Endothelial cell of umbilical vein (primary cell): Measurements from ENCODE around the gene DAB2. TPM values are rescaled to one million over a fixed set of nuclear protein-coding genes. Genes with fewer than 3 reads are reported as not detected.
"Not testable (repeated sequence)": the region's sequence is repeated elsewhere in the genome, so short reads cannot be mapped to it uniquely, and the experiment has no call there.

Source experiments
- BruUV-seq: library from RNA; stranded (reverse); fragments of 400-500 nt; replicated peaks from 2 replicates; lab custom pipeline; 2021; lab: Mats Ljungman, UMichigan
- CTCF ChIA-PET: fragments of 300-600, 350-600 bp; sonication (Branson Sonifier 250); formaldehyde crosslinking; loops from one replicate; lab custom pipeline; 2021; ENCODE audit warnings: antibody characterized with exemption, inconsistent platforms; lab: Charles Lee
- POLR2A ChIA-PET: fragments of 300-600, 350-600 bp; sonication (Branson Sonifier 250); formaldehyde crosslinking; loops from one replicate; lab custom pipeline; 2021; ENCODE audit warnings: antibody characterized with exemption, inconsistent platforms; lab: Charles Lee
- DNase-seq: peaks from one replicate; pipeline ENCODE4 v3.0.0-alpha.2; 2011; ENCODE audit warnings: low read depth, low spot score
- FAIRE-seq: peaks from 2 replicates; lab custom pipeline; 2011; peaks lifted over from hg19 to GRCh38; lab: Jason Lieb, UNC
- H2AFZ ChIP-seq: 2 replicates; pipeline ENCODE4 v1.6.0; 2012; ENCODE audit warnings: low read depth, low read length, control low read depth, inconsistent platforms
- H3K27ac ChIP-seq: 2 replicates; pipeline ENCODE4 v1.5.1; 2011; ENCODE audit warnings: low read depth, mild to moderate bottlenecking, control low read depth, low read length, moderate library complexity; ENCODE audit not compliant: insufficient read depth
- H3K27me3 ChIP-seq, 2 experiments: 2 replicates each; pipeline versions ENCODE4 v1.6.0 to v1.6.1; 2011; ENCODE audit warnings: low read length in 2 of 2, mixed read lengths in 1 of 2; ENCODE audit not compliant: control insufficient read depth in 2 of 2, insufficient read depth in 2 of 2
- H3K36me3 ChIP-seq, 2 experiments: 2 replicates in 1 of 2; 3 replicates in 1 of 2; pipeline ENCODE4 v1.5.1; 2011; ENCODE audit warnings: low read length in 2 of 2, mild to moderate bottlenecking in 1 of 2, moderate library complexity in 1 of 2; ENCODE audit not compliant: control insufficient read depth in 2 of 2, insufficient read depth in 2 of 2; ENCODE audit errors: extremely low read depth in 1 of 2
- H3K4me1 ChIP-seq: 3 replicates; pipeline ENCODE4 v1.5.1; 2011; ENCODE audit warnings: mild to moderate bottlenecking, low read length; ENCODE audit not compliant: control insufficient read depth, insufficient read depth; ENCODE audit errors: extremely low read depth
- H3K4me2 ChIP-seq: 2 replicates; pipeline ENCODE4 v1.6.1; 2011; ENCODE audit warnings: low read length, control low read depth, mixed read lengths; ENCODE audit not compliant: insufficient read depth
- H3K4me3 ChIP-seq, 3 experiments: fragments of 200-600 bp in 1 of 3; sonication (generic), shearing (Covaris generic) in 1 of 3; replicated peaks in 1 of 3; 2 replicates each; pipeline ENCODE4 v1.5.1; 2011 to 2016; ENCODE audit warnings: control low read depth in 3 of 3, low read length in 3 of 3, mild to moderate bottlenecking in 2 of 3, inconsistent platforms in 1 of 3, low read depth in 1 of 3, moderate library complexity in 1 of 3; ENCODE audit not compliant: insufficient read depth in 1 of 3
- H3K79me2 ChIP-seq: 2 replicates; pipeline ENCODE4 v1.6.0; 2012; ENCODE audit warnings: low read length, inconsistent platforms; ENCODE audit not compliant: control insufficient read depth, insufficient read depth
- H3K9ac ChIP-seq: replicated peaks from 2 replicates; pipeline ENCODE3; 2011; ENCODE audit warnings: low read length, control low read depth; ENCODE audit not compliant: insufficient read depth; ENCODE audit errors: extremely low read depth
- H3K9me1 ChIP-seq: replicated peaks from 3 replicates; pipeline ENCODE4 v1.6.0; 2011; ENCODE audit warnings: mild to moderate bottlenecking, low read length; ENCODE audit not compliant: control insufficient read depth, insufficient read depth; ENCODE audit errors: extremely low read depth
- H3K9me3 ChIP-seq: replicated peaks from 2 replicates; pipeline ENCODE4 v1.5.1; 2012; ENCODE audit warnings: low read length, inconsistent platforms; ENCODE audit not compliant: control insufficient read depth, insufficient read depth
- H4K20me1 ChIP-seq: replicated peaks from 2 replicates; pipeline ENCODE3; 2011; ENCODE audit warnings: mild to moderate bottlenecking, low read length; ENCODE audit not compliant: control insufficient read depth, insufficient read depth; ENCODE audit errors: extremely low read depth
- EZH2 ChIP-seq: IDR thresholded peaks from 2 replicates; pipeline ENCODE4 v1.6.1; 2012; ENCODE audit warnings: borderline replicate concordance, low read depth, mild to moderate bottlenecking, moderate library complexity, low read length, inconsistent platforms; ENCODE audit not compliant: severe bottlenecking
- FOS ChIP-seq: IDR thresholded peaks from 2 replicates; pipeline ENCODE4 v1.6.1; 2011; ENCODE audit warnings: mild to moderate bottlenecking, low read length, moderate library complexity, borderline replicate concordance; ENCODE audit not compliant: insufficient read depth
- GATA2 ChIP-seq: IDR thresholded peaks from 2 replicates; pipeline ENCODE4 v1.7.0; 2011; ENCODE audit warnings: low read depth, mild to moderate bottlenecking, moderate library complexity, mixed read lengths, low read length; ENCODE audit not compliant: insufficient read length, insufficient read depth
- JUN ChIP-seq: IDR thresholded peaks from 2 replicates; pipeline ENCODE4 v1.6.1; 2011; ENCODE audit warnings: borderline replicate concordance, low read depth; ENCODE audit not compliant: insufficient read length, insufficient read depth
- MYC ChIP-seq: IDR thresholded peaks from one replicate; pipeline ENCODE4 v1.6.1; 2011; ENCODE audit warnings: mild to moderate bottlenecking, low read depth, low read length
- POLR2A ChIP-seq: IDR thresholded peaks from 2 replicates; pipeline ENCODE4 v1.6.1; 2012; ENCODE audit warnings: low read depth, mild to moderate bottlenecking, control low read depth, low read length
- POLR2AphosphoS5 ChIP-seq: IDR thresholded peaks from 2 replicates; pipeline ENCODE4 v1.6.1; 2012; ENCODE audit warnings: low read depth, mild to moderate bottlenecking, control low read depth, low read length, moderate library complexity; ENCODE audit not compliant: insufficient read depth
- dilution Hi-C: fragments of 300-500 bp; cut with MboI; formaldehyde crosslinking; loops from one replicate; pipeline ENCODE4 v1.15.0; 2019; ENCODE audit warnings: low sequenced_read_pairs; ENCODE audit not compliant: extremely low pct_ligation_motif_present
- intact Hi-C: fragments of 100-400 bp; cut with micrococcal nuclease; formaldehyde crosslinking; loops from one replicate; pipeline ENCODE4 v1.10.0; 2022
- polyA plus RNA-seq, 4 experiments: library from polyadenylated mRNA; depleted of rRNA in 3 of 4; stranded (reverse) in 3 of 4; unstranded in 1 of 4; fragments of >200 nt; gene quantifications; 2 replicates each; pipeline versions ENCODE4 v1.2.1 to v1.2.3, GENCODE V29; 2011 to 2012; ENCODE audit warnings: missing spikeins in 1 of 4
- total RNA-seq: library from RNA; stranded (reverse); gene quantifications from 2 replicates; pipeline ENCODE4 v1.2.3, GENCODE V29; 2021
- TF ChIP-seq, protein P1 (sequence below), 2 donors: IDR thresholded peaks; 1 replicate in 1 of 2; 2 replicates in 1 of 2; pipeline ENCODE4 v1.5.1; 2011; ENCODE audit warnings: low read length in 2 of 2, mild to moderate bottlenecking in 2 of 2, moderate library complexity in 2 of 2, control low read depth in 1 of 2, inconsistent platforms in 1 of 2, low read depth in 1 of 2; ENCODE audit not compliant: insufficient read depth in 1 of 2; ENCODE audit errors: extremely low read depth in 1 of 2
- TF ChIP-seq, protein P2 (sequence below): IDR thresholded peaks from 2 replicates; pipeline ENCODE4 v1.6.1; 2011; ENCODE audit not compliant: insufficient read depth, insufficient read length

Gene DAB2
- total and polyA plus RNA-seq, 2 donors (not counting 3 experiments of a cell fraction or from before 2014, with no cell fraction given), result 168 to 283 TPM

DNA sequence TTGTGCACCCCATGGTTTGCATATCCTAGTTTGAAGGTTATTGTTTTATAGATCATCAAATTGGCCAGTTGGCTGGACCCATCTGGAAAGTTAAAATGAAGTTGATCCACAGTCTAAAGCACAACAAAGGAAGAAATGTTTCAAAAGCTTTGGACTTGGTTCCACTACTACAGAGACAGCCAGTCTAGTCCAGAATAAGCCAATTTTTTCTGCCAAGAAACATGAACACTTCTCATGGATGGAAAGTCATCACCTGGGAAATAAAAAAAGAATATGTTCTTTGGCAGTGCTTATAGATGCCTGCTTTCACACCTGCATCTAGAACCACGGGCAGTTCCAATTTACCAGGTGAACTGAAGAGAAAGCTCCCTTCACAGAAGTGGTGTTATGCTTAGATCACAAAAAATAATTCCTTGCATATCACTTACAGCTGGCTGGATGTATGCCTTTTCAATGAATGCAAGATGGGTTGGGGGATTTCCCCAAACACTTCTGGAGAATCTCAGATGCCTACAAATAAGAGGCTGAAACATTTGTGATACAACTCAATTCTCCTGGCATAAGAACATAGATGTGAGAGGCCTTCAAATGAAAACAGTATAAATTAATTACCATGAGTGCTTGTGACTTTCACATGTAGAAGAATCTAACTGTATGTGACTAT, 87.4 kb downstream of the DAB2 start:
- TF ChIP-seq, protein P1, sequence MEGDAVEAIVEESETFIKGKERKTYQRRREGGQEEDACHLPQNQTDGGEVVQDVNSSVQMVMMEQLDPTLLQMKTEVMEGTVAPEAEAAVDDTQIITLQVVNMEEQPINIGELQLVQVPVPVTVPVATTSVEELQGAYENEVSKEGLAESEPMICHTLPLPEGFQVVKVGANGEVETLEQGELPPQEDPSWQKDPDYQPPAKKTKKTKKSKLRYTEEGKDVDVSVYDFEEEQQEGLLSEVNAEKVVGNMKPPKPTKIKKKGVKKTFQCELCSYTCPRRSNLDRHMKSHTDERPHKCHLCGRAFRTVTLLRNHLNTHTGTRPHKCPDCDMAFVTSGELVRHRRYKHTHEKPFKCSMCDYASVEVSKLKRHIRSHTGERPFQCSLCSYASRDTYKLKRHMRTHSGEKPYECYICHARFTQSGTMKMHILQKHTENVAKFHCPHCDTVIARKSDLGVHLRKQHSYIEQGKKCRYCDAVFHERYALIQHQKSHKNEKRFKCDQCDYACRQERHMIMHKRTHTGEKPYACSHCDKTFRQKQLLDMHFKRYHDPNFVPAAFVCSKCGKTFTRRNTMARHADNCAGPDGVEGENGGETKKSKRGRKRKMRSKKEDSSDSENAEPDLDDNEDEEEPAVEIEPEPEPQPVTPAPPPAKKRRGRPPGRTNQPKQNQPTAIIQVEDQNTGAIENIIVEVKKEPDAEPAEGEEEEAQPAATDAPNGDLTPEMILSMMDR (IDR thresholded peaks at IDR 0.05; ENCODE audit: extremely low read depth in 1 of 2, insufficient read depth in 1 of 2, low read depth in 1 of 2, low read length in 2 of 2), result no peak
- TF ChIP-seq JUN (no peak), FOS (no peak), EZH2 (no peak), POLR2A (no peak), MYC (no peak), GATA2 (no peak), POLR2AphosphoS5 (no peak)
- TF ChIP-seq, protein P2, sequence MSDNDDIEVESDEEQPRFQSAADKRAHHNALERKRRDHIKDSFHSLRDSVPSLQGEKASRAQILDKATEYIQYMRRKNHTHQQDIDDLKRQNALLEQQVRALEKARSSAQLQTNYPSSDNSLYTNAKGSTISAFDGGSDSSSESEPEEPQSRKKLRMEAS, result no peak
- peak; percentile 37 for FAIRE-seq
- no peaks in the 10 kb centered on the region for H3K9me1 ChIP-seq
- DNase-seq, result no peak
- H3K9me3 ChIP-seq, result no peaks in the 10 kb centered on the region
- no peaks in the 10 kb centered on the region for H4K20me1 ChIP-seq
- H3K9ac ChIP-seq, result no peak overlapping the region
- no peak overlapping the region for H3K4me3 ChIP-seq
- dilution Hi-C loops (no loop called here), intact Hi-C loops (no loop called here)
- H3K36me3 ChIP-seq, result no peaks in the 10 kb centered on the region
- CTCF ChIA-PET, result interaction anchor here (1.0 kb wide), 1 partner anchor 9 kb away, joined by 3 read pairs; no protein-coding TSS in a partner anchor
- H2AFZ ChIP-seq, result no peak overlapping the region
- BruUV-seq, result no TSS peak
- H3K27me3 ChIP-seq, result no peaks in the 10 kb centered on the region
- H3K4me2 ChIP-seq, result no peak overlapping the region
- H3K4me1 ChIP-seq, result no peaks in the 10 kb centered on the region
- POLR2A ChIA-PET, result no interaction called here
- H3K27ac ChIP-seq, result no peak overlapping the region
- no peaks in the 10 kb centered on the region for H3K79me2 ChIP-seq

DNA sequence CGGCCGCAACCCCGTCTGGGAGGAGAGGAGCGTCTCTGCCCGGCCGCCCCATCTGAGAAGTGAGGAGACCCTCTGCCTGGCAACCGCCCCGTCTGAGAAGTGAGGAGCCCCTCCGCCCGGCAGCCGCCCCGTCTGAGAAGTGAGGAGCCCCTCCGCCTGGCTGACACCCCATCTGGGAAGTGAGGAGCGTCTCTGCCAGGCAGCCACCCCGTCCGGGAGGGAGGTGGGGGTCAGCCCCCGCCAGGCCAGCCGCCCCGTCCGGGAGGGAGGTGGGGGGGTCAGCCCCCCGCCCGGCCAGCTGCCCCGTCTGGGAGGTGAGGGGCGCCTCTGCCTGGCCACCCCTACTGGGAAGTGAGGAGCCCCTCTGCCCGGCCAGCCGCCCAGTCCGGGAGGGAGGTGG, 90.5 kb downstream of the DAB2 start:
- not testable (repeated sequence) for BruUV-seq, H3K27me3 ChIP-seq, DNase-seq

More for the DNA sequence above, 90.5 kb downstream of the DAB2 start:
- intact Hi-C loops, H3K4me2 ChIP-seq, CTCF ChIA-PET, H3K36me3 ChIP-seq, H3K9ac ChIP-seq, POLR2A ChIA-PET, H3K9me3 ChIP-seq, H3K79me2 ChIP-seq, dilution Hi-C loops, H3K4me1 ChIP-seq, H3K9me1 ChIP-seq, H3K4me3 ChIP-seq, FAIRE-seq, H2AFZ ChIP-seq, H3K27ac ChIP-seq, H4K20me1 ChIP-seq: not testable (repeated sequence)
